ENCODE results near the gene LRRFIP2.

The LRRFIP2 gene

GRCh38 chr3:37170513-37170912 lies 3.9 kb downstream of the LRRFIP2 start:
- no peak overlapping the region for H3K4me3 ChIP-seq (ENCODE audit: low read length)

GRCh38 chr3:37170060-37170459 lies 4.3 kb downstream of the LRRFIP2 start:
- H3K4me3 ChIP-seq (ENCODE audit: low read length), result no peak overlapping the region
- DNase-seq (ENCODE audit: low read depth), result no peak

More at GRCh38 chr3:37170513-37170912, 3.9 kb downstream of the LRRFIP2 start:
- no peak for TF ChIP-seq CTCF (conservative IDR thresholded peaks at IDR 0.05; ENCODE audit: low read length)
- DNase-seq (ENCODE audit: low read depth), result no peak

GRCh38 chr3:37168896-37169295 lies 5.5 kb downstream of the LRRFIP2 start:
- no peak overlapping the region for H3K4me3 ChIP-seq (ENCODE audit: low read length)
- DNase-seq (ENCODE audit: low read depth), result no peak
- TF ChIP-seq CTCF (conservative IDR thresholded peaks at IDR 0.05; ENCODE audit: low read length), result no peak

More at GRCh38 chr3:37170060-37170459, 4.3 kb downstream of the LRRFIP2 start:
- no peak for TF ChIP-seq CTCF (conservative IDR thresholded peaks at IDR 0.05; ENCODE audit: low read length)

GRCh38 chr3:37163262-37164015 lies 10.9 kb downstream of the LRRFIP2 start:
- no peak overlapping the region for H3K4me3 ChIP-seq (ENCODE audit: low read length)
- TF ChIP-seq CTCF (conservative IDR thresholded peaks at IDR 0.05; ENCODE audit: low read length), result peak; percentile 36
- DNase-seq (ENCODE audit: low read depth), result peak; percentile 97

- no peak overlapping the region for H3K4me3 ChIP-seq (ENCODE audit: low read length)
- DNase-seq (ENCODE audit: low read depth), result no peak
- no peak for TF ChIP-seq CTCF (conservative IDR thresholded peaks at IDR 0.05; ENCODE audit: low read length)
Measured at GRCh38 chr3:37162501-37163245, 11.7 kb downstream of the LRRFIP2 start.

- DNase-seq (ENCODE audit: low read depth), result peak; percentile 64
- no peak overlapping the region for H3K4me3 ChIP-seq (ENCODE audit: low read length)
- no peak for TF ChIP-seq CTCF (conservative IDR thresholded peaks at IDR 0.05; ENCODE audit: low read length)
Measured at GRCh38 chr3:37161351-37161750, 13.0 kb downstream of the LRRFIP2 start.

- no peak for DNase-seq (ENCODE audit: low read depth)
- no peak overlapping the region for H3K4me3 ChIP-seq (ENCODE audit: low read length)
- no peak for TF ChIP-seq CTCF (conservative IDR thresholded peaks at IDR 0.05; ENCODE audit: low read length)
Measured at GRCh38 chr3:37155782-37156181, 18.6 kb downstream of the LRRFIP2 start.

Data from AG10803 (cell line).